NCI-H146 (cell line): ENCODE data around the gene LMAN1L.
"Not testable (repeated sequence)": the region's sequence is repeated elsewhere in the genome, so short reads cannot be mapped to it uniquely, and the experiment has no call there.

ENCODE experiments used
- DNase-seq: peaks from one replicate; lab custom pipeline; 2025; lab: John Stamatoyannopoulos, UW

The LMAN1L gene

GRCh38 chr15:74782259-74783071 is 30.2 kb upstream of the LMAN1L start:
- DNase-seq, result peak; percentile 25

DNA sequence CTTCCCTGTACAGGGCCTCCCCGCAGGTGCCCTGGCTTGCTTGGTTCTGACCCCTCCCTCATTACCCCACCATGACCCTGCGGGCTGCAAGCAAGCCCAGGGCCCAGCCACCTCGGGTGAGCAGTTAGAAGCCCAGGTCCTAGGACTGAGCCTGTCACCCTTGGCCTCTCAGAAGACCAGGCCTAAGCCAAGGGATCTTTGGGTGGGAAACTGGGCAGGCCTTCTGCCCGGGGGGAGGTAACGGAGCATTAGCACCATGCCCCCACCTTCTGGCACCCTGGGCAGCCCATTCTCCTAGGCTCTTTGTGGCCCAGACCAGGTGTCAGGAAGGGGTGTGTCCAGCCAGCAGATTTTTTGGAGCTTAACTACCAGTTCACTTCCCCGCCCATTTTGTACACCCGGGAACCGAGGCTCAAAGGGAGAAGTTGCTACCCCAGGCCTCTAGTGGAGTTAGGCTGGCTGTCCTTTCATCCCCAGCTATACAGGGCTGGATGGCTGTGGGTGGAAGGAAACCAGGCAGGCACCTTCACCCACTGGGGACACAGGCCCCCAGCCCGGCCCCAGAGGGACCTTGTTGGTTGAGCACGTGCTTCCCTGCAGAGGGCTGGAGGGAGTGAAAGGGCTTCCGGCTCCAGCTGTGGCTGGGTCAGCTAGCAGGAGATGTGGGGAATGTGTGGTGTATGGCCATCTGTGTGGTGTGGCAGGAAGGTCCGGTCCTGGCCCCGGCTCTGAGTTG is 29.4 kb upstream of the LMAN1L start:
- peak; percentile 23 for DNase-seq

- DNase-seq, result no peak
These were observed 28.8 kb upstream of the LMAN1L start for GRCh38 chr15:74783808-74784175.

GRCh38 chr15:74784426-74785193 is 28.0 kb upstream of the LMAN1L start:
- no peak for DNase-seq

- DNase-seq, result no peak
These were observed 27.2 kb upstream of the LMAN1L start for GRCh38 chr15:74785194-74786032.

DNA sequence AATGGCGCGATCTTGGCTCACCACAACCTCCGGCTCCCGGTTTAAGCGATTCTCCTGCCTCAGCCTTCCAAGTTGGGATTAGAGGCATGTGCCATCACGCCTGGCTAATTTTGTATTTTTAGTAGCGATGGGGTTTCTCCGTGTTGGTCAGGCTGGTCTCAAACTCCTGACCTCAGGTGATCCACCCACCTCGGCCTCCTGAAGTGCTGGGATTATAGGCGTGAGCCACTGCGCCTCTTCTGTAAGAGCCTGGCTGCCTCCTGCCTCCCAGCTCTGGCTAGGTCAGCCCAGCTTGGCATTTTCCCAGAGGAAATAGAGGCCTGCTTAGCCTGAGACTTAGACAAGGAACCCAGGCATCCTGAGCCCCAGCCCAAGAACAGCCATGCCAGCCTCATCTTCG is 26.6 kb upstream of the LMAN1L start:
- not testable (repeated sequence) for DNase-seq

- no peak for DNase-seq
These were observed 26.0 kb upstream of the LMAN1L start for GRCh38 chr15:74786551-74787165.

GRCh38 chr15:74787251-74788041 is 25.2 kb upstream of the LMAN1L start:
- DNase-seq, result no peak

- DNase-seq, result no peak
These were observed 24.5 kb upstream of the LMAN1L start for GRCh38 chr15:74788042-74788682.

GRCh38 chr15:74788683-74789151 is 23.9 kb upstream of the LMAN1L start:
- DNase-seq, result no peak

DNA sequence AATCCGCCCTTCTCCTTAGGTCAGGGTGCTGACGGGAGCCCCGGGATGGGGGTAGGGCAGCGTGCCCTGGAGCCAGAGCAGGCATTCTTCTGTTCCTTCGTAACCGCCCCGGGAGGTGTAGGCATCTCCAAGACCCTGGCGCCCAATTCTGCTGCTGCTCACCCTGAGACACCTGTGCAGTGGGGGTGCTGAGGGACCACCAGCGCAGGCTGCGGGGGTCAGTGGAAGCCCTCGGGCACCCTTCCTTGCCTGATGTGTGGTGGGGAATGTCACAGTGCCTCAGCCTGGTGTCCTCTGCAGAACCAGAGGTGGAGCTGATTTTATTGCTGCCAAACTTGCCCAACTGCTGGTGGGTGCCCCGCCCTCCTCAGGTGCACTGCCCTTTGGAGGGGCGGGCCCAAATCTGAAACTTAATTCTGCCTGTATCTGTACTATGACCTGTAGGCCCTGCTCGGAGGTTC is 23.4 kb upstream of the LMAN1L start:
- no peak for DNase-seq

DNA sequence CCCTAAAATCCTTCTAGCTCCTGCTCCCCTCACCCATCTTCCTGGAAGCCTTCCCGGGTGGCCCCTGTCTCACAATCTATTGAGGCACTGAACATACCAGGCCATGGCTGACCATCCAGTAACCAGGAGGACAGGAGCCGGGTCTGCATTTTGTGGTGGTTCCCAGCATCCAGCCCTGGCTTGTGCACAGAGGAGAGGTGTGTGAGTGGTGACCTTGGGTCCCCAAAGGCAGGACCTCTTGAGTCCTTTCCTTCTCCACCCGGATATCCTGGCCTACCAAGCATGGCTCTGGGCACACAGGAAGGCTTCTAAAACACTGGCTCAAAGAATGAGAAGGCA is 22.9 kb upstream of the LMAN1L start:
- DNase-seq, result no peak

DNA sequence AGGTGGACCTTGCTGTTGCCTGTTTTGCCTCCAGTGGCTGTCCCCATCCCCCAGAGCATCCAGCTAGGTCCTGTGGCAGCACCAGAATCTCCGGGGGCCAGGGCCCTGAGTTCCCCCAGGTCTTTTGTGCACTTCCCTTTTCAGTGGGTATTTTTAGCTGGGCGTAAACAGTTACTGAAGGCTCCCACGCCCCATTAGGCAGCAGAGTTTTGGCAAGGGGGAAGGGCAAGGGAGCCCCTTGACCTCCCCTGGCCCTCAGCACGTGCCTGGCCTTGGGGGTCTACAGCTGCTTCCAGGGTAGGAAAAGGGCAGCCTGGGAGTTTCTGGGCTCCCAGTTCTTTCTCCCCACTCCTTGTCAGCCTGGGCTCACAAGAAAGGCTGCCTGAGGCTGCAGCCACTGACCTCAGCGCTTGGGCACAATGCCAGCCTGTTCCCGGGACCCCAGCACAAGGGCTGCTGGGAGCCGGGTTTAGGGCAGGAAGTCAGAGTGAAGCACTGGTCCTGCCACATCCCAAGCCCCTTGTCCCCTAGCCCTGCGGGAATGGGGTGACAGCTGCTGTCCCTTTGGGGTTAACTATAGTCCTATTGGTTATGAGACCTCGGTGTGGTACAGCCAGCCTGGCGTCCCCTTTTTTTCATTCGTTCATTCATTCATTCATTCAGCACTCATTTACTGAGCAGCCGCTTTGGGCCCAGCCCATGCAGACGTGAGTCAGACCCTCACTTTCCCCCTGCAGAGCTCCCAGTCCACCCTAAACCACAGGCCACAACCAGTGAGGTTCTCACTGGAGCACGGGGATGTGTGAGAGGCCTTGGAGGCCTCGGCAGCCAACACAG is 22.3 kb upstream of the LMAN1L start:
- no peak for DNase-seq

GRCh38 chr15:74791007-74791406 is 21.6 kb upstream of the LMAN1L start:
- DNase-seq, result no peak

- DNase-seq, result no peak
These were observed 21.0 kb upstream of the LMAN1L start for GRCh38 chr15:74791667-74792066.

- DNase-seq, result no peak
These were observed 20.2 kb upstream of the LMAN1L start for GRCh38 chr15:74792227-74793016.

- no peak for DNase-seq
These were observed 19.3 kb upstream of the LMAN1L start for GRCh38 chr15:74793135-74794028.
